Ishikawa (cell line): ENCODE measurements around the gene SORCS3.

Experiments used
- CEBPB ChIP-seq: IDR thresholded peaks from 2 replicates; pipeline ENCODE4 v1.6.1; 2012
- CREB1 ChIP-seq: IDR thresholded peaks from 2 replicates; pipeline ENCODE4 v1.6.1; 2012; ENCODE audit warnings: low read depth
- EGR1 ChIP-seq: IDR thresholded peaks from 2 replicates; pipeline ENCODE4 v1.6.1; 2012
- EP300 ChIP-seq: IDR thresholded peaks from 2 replicates; pipeline ENCODE4 v1.6.1; 2012; ENCODE audit warnings: borderline replicate concordance
- FOXM1 ChIP-seq: IDR thresholded peaks from 2 replicates; pipeline ENCODE4 v1.6.1; 2012; ENCODE audit warnings: low read depth, borderline replicate concordance
- NFIC ChIP-seq: IDR thresholded peaks from 2 replicates; pipeline ENCODE4 v1.6.1; 2012
- RAD21 ChIP-seq: IDR thresholded peaks from 2 replicates; pipeline ENCODE4 v1.6.1; 2012; ENCODE audit warnings: low read depth
- TAF1 ChIP-seq: IDR thresholded peaks from 2 replicates; pipeline ENCODE4 v1.6.1; 2012; ENCODE audit warnings: low read depth, mild to moderate bottlenecking
- TCF12 ChIP-seq: IDR thresholded peaks from 2 replicates; pipeline ENCODE4 v1.6.1; 2012; ENCODE audit warnings: low read depth
- TEAD4 ChIP-seq: IDR thresholded peaks from 2 replicates; pipeline ENCODE4 v1.6.1; 2012
- YY1 ChIP-seq: IDR thresholded peaks from 2 replicates; pipeline ENCODE4 v1.6.1; 2012; ENCODE audit warnings: low read depth
- ZBTB7A ChIP-seq: IDR thresholded peaks from 2 replicates; pipeline ENCODE4 v1.6.1; 2012; ENCODE audit warnings: low read depth
- TF ChIP-seq, protein P1 (sequence below): IDR thresholded peaks from 2 replicates; pipeline ENCODE4 v1.6.1; 2012
- TF ChIP-seq, protein P2 (sequence below): IDR thresholded peaks from 2 replicates; pipeline ENCODE4 v1.6.1; 2012
- TF ChIP-seq, protein P3 (sequence below): IDR thresholded peaks from 2 replicates; pipeline ENCODE4 v1.6.1; 2012; ENCODE audit warnings: low read depth, mild to moderate bottlenecking

The SORCS3 gene

DNA sequence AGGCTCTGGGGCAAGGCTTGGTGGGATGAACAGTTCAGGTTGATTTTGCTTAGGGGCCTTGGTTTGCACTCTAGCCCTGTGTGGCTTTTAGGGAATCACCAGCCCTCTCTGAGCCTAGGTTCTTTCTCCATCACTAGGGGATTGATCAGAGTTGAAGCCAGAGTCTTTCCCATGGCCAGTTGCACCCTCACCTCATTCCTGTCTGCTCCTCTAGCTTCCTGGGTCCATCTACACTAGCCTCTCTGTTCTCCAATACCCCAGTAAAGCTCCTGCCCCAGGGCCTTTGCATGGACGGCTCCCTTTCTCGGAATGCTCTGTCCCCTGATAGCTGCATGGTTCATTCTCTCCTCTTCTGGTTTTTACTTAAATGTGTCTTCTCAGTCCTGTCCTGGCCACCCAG, 40.4 kb downstream of the SORCS3 start:
- TF ChIP-seq, protein P1, sequence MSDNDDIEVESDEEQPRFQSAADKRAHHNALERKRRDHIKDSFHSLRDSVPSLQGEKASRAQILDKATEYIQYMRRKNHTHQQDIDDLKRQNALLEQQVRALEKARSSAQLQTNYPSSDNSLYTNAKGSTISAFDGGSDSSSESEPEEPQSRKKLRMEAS: no peak
- TF ChIP-seq TEAD4 (no peak), CEBPB (no peak)

- TF ChIP-seq FOXM1 (no peak), EGR1 (no peak), ZBTB7A (no peak), TAF1 (no peak), CEBPB (no peak), TEAD4 (no peak), YY1 (no peak), CREB1 (no peak), NFIC (no peak), RAD21 (no peak), TCF12 (no peak), EP300 (no peak)
- TF ChIP-seq, protein P1: no peak
- TF ChIP-seq, protein P2, sequence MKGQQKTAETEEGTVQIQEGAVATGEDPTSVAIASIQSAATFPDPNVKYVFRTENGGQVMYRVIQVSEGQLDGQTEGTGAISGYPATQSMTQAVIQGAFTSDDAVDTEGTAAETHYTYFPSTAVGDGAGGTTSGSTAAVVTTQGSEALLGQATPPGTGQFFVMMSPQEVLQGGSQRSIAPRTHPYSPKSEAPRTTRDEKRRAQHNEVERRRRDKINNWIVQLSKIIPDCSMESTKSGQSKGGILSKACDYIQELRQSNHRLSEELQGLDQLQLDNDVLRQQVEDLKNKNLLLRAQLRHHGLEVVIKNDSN: no peak
- TF ChIP-seq, protein P3, sequence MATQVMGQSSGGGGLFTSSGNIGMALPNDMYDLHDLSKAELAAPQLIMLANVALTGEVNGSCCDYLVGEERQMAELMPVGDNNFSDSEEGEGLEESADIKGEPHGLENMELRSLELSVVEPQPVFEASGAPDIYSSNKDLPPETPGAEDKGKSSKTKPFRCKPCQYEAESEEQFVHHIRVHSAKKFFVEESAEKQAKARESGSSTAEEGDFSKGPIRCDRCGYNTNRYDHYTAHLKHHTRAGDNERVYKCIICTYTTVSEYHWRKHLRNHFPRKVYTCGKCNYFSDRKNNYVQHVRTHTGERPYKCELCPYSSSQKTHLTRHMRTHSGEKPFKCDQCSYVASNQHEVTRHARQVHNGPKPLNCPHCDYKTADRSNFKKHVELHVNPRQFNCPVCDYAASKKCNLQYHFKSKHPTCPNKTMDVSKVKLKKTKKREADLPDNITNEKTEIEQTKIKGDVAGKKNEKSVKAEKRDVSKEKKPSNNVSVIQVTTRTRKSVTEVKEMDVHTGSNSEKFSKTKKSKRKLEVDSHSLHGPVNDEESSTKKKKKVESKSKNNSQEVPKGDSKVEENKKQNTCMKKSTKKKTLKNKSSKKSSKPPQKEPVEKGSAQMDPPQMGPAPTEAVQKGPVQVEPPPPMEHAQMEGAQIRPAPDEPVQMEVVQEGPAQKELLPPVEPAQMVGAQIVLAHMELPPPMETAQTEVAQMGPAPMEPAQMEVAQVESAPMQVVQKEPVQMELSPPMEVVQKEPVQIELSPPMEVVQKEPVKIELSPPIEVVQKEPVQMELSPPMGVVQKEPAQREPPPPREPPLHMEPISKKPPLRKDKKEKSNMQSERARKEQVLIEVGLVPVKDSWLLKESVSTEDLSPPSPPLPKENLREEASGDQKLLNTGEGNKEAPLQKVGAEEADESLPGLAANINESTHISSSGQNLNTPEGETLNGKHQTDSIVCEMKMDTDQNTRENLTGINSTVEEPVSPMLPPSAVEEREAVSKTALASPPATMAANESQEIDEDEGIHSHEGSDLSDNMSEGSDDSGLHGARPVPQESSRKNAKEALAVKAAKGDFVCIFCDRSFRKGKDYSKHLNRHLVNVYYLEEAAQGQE: no peak
These were observed 42.5 kb downstream of the SORCS3 start for GRCh38 chr10:104683567-104683966.

- TF ChIP-seq, protein P1: no peak
- TF ChIP-seq TEAD4 (no peak), TCF12 (no peak), FOXM1 (no peak), ZBTB7A (no peak), NFIC (no peak), EP300 (no peak), CEBPB (no peak)
- TF ChIP-seq, protein P2: no peak
- TF ChIP-seq, protein P3: no peak
These were observed 45.7 kb downstream of the SORCS3 start for GRCh38 chr10:104686829-104687228.

DNA sequence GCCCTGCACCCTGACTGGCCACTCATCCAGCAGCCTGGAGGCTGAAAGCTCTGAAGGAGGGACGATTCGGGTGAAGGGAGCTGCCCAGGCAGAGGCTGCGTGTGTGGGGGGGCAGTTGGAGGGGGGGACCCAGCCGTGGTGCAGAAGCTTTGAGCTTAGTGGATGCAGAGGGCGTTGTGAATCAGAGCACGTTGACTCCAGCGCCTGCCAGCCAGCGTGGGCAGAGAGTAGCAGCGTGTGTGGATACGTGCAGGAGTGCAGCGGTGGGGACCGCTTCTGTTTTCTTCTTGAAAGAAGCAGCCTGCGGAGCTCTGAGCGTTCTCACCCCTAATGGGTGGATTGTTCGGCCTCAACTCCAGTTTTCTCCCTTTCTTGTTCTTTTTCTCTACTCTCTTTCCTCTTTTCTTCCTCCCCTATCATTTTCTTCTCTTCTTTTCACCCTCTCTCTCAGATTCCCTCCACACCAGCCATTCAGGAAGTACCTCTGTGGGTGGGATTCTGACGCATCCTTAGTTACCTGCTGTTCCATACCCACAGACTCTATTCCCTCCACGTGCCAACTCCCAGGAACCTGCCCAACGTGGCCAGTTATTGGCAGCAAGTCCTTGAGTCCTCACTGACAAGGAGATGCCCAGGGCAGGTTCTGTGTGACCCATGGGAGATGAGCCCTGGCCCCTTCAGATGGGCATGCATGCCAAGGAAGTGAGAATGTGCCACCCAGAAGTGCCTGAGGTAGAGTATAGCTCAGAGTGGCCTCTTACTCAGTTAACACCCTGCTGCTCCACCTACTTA, 47.4 kb downstream of the SORCS3 start:
- TF ChIP-seq, protein P1: no peak
- TF ChIP-seq YY1: no peak
- no peak for TF ChIP-seq FOXM1
- no peak for TF ChIP-seq TAF1
- no peak for TF ChIP-seq RAD21
- TF ChIP-seq TEAD4: no peak
- TF ChIP-seq TCF12: no peak
- no peak for TF ChIP-seq NFIC
- no peak for TF ChIP-seq EGR1
- TF ChIP-seq CEBPB: no peak
- no peak for TF ChIP-seq CREB1
- no peak for TF ChIP-seq ZBTB7A
- TF ChIP-seq EP300: no peak
- TF ChIP-seq, protein P2: no peak
- TF ChIP-seq, protein P3: no peak
